GM21360 (cell line): Measurements from ENCODE around the gene KLRD1.
"Not testable (repeated sequence)": the region's sequence is repeated elsewhere in the genome, so short reads cannot be mapped to it uniquely, and the experiment has no call there.

Experiments
- ATAC-seq: cut with Tn5 transposase; IDR thresholded peaks from one replicate; pipeline ENCODE4 v1.9.1; 2021; ENCODE audit warnings: mild to moderate bottlenecking, moderate library complexity; ENCODE audit not compliant: unreplicated experiment

Gene KLRD1

DNA sequence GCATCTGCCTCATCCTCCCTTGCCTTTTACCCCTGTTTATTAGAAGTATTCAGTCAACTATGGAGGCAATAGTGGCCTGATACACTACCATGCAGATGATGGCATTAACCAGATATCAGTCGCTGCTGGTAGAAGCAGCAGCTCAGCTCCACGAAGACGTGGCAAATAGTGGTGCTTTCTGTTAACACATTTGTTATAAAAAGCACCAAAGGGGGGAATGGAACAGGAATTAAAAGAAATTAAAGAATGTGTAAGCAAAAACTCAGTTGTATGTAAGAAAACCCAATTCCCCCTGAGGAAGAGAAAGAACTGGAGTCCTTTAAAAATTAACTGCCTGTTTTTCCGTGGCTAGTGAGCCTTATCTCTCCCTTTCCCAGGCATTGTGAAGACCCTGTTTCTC lies 60.0 kb downstream of the KLRD1 start:
- ATAC-seq = not testable (repeated sequence)

GRCh38 chr12:10368206-10369171 lies 60.8 kb downstream of the KLRD1 start:
- ATAC-seq = no peak

GRCh38 chr12:10369557-10370415 lies 62.1 kb downstream of the KLRD1 start:
- no peak for ATAC-seq

DNA sequence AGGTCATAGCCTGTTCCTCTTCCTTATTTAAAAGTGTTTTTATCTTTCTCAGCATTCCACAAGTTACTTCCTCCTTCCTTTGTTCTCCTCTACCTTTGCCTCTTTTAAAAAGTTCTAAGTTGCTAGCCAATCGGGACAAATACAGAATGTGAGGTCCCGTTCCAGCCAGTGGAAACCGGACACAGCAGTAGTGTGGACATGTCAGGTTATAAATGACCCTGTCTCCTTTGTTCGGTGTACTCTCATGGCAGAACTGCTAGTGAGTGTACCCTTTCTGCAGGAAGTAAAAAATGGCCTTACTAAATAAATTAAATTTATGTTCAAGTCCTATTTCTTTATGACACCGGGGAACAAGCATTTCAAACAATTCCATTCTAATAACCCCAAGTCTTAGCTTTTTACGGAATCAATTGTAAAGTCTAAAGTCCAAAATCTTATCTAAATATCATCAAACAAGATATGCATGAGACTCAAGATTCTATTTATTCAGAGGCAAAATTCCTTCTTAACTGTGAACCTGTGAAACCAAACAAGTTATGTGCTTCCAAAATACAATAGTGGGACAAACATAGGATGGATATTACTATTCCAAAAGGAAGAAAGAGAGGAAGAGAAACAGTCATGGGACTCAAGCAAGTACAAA lies 64.3 kb downstream of the KLRD1 start:
- not testable (repeated sequence) for ATAC-seq

DNA sequence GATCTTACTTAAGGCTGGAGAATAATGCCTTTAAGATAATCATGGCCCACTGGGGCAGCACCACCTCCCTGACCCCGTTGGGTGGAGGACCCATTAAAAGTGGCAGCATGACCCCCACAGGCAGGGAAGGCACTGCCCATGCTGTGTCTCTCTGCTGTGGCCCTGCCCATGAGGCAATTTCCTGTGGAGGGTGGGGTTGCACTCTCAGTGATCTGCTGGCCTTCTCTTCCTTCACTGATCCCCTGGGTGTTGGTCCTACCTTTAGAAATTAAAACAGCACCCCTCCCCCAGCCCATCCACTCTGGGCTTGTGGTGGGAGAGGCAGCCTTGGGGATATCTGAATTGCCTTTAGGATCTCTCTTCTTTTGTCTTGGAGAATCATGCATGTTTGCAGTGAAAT lies 64.9 kb downstream of the KLRD1 start:
- ATAC-seq = no peak

DNA sequence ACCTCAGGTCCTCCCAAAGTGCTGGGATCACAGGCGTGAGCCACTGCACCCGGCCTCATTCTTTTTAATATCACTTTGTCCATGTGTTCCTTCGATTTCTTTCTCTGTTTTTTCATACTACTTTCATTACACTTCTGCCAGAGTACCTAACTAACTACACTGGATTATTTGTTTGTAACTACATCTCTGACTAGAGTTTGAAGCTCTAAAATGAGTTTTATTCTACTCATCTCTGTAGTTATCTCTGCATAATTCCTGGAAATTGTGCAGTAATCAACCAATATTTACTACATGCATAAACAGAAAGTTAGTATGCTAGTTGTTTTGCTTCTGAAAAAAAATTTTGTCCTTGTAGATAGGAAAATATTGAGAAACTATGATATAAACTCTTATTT lies 67.0 kb downstream of the KLRD1 start:
- no peak for ATAC-seq

DNA sequence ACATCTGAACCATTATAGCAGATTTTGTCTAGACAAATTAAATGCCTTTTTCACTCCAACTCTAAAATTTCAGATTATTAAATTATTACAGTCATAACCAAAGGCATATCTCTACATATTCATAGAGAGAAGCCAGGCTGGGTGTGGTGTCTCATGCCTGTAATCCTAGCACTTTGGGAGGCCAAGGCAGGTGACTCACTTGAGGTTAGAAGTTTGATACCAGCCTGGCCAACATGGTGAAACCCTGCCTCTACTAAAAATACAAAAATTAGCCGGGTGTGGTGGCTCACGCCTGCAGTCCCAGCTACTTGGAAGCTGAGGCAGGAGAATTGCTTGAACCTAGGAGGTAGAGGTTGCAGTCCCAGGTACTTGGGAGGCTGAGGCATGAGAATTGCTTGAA lies 71.1 kb downstream of the KLRD1 start:
- not testable (repeated sequence) for ATAC-seq
